Stimulated activated CD4-positive, alpha-beta T cell treated with anti-CD3 and anti-CD28 coated beads, Interleukin-1b, Interleukin-23, amount 100 ng/mL, for 24 hours (primary cell): ENCODE data around the gene DRGX.

ENCODE experiments used
- DNase-seq, 4 experiments: peaks; one replicate each; pipeline ENCODE4 v3.0.0-alpha.2; 2020; ENCODE audit warnings: low read depth in 4 of 4, low spot score in 1 of 4

DRGX gene

GRCh38 chr10:49383853-49384252 is 12.0 kb downstream of the DRGX start:
- DNase-seq = no peak

DNA sequence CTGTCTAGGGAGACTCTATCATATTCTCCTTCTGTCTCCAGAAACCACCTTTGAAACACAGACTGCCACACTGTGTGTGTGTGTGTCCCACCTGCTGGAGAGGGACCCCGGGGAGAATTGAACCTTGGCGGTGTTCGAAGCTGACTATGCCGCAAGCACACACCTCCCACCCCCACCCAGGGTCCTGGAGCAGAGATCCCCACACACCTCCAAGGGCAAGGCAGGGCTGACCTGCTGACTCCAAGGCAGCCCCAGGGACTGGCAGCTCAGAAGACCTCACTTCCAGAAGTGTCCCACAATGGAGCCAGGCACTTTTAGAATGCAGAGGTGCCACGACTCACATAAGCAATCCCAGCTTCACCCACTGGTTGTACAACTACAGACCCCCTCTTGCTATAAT is 13.1 kb downstream of the DRGX start:
- DNase-seq = no peak

DNA sequence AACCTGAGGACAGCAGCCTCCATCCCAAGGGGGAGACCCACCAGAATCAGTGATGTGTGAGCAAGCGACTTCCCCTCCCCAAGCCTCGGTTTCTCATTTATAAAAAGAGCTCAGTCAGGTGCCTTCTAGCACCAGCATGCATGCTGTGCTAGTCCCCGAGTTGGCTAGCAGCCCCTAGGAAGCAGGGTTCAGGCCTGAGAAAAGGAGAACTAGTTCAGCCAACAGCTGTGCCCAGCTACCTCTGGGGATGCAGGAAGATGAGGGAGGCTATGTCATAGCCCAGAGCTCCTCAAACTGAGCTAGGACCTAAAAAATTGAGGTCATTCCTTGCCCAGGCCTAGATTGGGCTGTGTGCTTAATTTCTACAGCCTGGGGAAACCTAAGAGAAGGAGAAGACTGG is 13.7 kb downstream of the DRGX start:
- no peak for DNase-seq

DNA sequence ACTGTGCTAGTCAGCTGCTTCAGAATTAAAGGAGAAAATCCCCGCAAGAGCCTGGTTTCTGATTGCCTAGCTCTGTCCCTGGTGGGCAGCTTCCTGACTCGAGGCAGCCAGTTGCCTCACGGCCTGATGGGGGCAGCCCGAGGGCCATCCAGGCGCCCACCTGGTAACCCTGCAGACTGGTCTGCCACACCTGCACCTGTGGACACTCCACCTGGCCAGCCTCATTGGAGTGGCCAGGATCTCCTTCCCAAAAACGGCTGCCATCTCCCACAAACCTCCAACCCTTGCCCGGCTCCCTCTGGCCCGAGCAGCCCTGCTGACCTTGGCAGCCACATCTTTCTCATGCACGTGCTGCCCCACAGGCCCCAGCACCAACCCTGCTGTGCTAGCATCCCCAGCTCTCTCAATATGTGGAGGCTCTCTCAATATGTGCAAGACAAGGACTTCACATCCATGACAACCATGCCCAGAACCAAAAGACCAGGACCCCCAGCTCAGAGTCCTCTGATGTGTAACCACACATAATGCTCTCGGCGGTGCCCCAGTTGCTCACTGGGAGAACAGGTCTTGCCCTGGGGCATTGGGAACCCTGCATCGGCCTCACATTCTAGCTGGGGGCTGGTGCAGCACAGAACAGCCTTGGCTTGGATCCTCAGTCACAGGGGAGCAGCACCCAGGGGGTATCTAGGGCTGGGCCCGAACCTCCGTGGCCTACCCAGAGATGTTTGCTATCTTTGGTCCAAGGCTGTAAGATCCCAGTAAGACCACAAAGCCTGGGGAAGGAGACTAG is 14.6 kb downstream of the DRGX start:
- DNase-seq = no peak

DNA sequence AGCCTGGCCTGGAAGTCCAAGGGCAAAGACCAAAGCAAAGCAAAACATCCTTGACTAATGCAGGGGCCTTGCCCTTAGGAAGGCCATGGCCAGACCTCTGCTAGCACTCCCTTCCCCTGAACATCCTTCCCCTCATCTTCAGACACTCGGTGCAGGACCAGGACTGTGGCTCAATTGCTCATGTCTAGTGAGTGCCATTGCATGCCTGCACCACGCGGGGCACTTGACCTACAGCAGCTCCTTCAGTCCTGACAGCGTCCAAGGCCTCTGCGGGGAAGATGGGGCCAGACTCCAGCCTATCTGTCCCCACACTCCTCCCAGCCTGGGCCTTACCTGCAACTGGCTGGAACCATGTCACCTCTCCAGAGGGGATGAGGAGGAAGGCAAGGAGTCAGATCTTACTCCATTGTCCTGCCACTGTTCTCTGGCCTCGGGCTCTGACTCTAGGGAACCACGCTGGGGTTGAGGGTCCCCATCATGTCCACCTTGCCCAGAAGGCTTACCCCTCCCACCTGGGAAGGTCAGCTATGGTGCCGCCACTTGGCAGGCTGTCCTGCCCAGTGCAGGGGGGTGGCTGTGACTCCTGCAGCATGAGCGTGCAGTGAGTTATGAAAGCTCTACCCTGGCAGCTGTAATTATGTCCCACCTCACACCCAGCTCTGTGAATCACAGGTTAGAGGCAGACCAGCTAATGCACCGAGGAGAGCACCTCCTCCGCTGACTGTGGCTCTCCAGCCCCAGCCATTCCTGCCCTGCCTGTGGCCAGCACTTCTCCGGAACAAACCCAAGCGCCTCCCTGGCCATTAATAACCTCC is 16.1 kb downstream of the DRGX start:
- no peak for DNase-seq

GRCh38 chr10:49377256-49377655 is 18.6 kb downstream of the DRGX start:
- DNase-seq = no peak

GRCh38 chr10:49375611-49376010 is 20.3 kb downstream of the DRGX start:
- DNase-seq = no peak

DNA sequence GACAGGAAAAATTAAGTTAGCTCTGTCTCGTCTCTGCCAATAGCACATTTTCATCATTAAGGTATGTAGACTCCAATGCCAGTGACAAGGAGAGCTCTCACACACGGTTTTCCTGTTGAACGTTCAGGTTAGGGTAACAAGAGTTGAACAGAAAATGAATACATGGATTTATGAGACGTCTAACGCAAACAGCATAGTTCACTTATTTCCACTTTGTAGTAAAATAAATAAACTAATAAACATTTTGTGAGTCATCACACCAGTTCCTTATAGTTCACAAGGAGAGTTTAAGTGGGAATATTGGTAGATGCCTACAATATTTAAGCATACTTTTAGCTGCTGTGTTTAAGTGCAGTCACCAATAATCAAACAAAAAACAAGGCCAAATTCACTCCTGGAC is 21.1 kb downstream of the DRGX start:
- no peak for DNase-seq

- no peak for DNase-seq
Observed at GRCh38 chr10:49373361-49373760, 22.5 kb downstream of the DRGX start.

GRCh38 chr10:49371967-49372366 is 23.9 kb downstream of the DRGX start:
- no peak for DNase-seq

- no peak for DNase-seq
Observed at GRCh38 chr10:49370326-49371100, 25.4 kb downstream of the DRGX start.

DNA sequence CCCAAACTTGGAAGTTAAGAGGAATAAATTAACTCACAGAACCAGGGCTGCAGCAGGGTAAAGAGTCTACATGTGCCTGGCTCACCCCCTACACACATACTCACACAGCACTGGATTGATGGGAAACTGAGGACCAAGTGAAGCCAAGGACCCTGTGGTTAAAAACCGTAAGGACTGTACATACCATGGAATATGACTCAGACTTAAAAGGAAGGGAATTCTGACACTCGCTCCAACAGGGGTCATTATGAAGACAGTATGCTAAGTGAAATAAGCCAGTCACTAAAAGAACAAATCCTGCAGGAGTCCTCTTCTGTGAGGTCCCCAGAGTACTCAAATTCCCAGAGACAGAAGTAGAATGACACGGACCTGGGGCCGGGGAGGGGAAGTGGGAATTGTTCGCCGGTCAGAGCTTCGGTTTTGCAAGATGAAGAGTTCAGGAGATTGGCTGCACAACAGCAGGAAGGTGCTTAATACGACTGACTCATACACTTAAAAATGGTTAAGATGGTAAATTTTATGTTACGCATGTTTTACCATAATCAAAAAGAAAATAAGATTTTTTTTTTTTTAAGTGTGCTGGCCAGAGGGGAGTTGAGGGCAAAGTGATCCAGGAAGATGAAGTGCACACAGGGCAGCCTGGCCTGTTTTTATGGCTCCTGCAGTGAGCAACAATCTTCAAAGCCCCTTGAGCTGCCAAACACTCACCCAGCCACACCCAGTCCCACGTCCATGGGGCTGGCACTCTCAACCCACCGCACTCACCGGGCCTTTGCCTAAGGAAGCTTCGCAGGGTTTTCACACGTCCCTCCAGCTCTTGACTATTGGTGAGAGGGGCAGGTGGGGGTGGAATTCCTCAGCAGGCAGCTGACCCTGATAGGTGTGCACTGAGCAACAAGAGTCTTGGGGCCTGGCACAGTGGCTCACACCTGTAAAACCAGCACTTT is 26.4 kb downstream of the DRGX start:
- no peak for DNase-seq

DNA sequence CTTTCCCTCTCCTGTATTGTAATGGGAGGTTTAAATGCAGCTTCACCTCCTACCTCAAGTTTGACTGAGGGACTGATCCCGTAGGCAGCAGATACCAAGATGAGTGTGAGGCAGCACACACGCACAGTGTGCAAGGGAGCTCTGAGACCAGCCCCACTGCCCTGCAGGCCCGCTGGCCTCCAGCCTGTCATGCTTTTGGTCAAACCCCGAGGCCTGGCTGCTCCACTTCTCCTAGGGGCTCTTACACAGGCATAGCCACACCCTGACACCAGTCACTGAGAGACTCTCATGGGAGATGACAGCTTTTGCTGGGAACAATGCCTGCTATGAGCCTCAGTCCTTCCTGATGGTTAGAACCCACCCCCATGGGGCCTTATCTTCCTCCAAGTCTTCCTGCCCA is 27.6 kb downstream of the DRGX start:
- DNase-seq = no peak

- no peak for DNase-seq
Observed at GRCh38 chr10:49367600-49367999, 28.3 kb downstream of the DRGX start.

- DNase-seq = no peak
Observed at GRCh38 chr10:49366460-49366859, 29.4 kb downstream of the DRGX start.

- no peak for DNase-seq
Observed at GRCh38 chr10:49365675-49366415, 30.0 kb downstream of the DRGX start.

DNA sequence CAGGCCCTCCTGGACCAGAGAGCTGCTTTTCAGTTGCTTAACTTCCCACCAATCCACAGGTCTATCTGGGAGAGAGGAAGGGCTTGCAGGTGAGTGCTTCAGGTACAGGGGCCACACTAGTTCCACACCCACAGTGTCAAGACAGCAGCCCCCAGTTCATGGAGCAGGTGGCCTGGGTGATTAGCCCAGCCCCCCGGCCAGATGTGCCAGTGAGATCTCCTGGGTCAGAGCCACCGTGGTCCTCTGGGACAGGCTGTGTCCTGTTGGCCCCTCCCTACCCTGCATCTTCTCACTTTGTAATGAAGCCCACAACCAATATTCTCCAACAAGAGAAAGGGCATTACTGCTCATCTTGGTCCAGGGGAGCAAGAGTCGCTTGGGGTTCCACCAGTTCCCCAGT is 30.6 kb downstream of the DRGX start:
- DNase-seq = no peak

DNA sequence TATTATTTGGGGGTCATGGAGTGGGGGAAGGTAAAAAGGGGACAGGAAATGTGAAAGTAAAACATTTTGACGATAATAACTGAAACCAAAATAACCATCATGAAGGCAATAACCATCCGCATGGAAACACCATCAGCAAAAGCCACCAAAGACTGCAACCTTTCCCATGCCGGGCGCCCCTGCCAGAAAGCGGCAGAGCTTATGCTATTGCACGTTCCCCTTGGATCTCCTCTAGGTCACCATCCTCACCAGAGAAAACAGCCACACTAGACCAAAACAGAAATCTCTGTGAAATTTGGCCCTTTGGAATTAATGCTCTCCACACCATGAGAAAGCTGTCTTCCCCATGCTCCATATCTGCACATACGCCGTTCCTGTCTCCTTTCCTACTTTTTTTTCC is 31.1 kb downstream of the DRGX start:
- no peak for DNase-seq

GRCh38 chr10:49364051-49364450 is 31.8 kb downstream of the DRGX start:
- DNase-seq = no peak
